SK-N-SH treated with all-trans-retinoic acid at 6 μM for 48 hours (cell line): ENCODE measurements around the gene MYH6.

Source experiments
- ATAC-seq: fragments of 200-7000 bp; cut with Tn5 transposase; 3 replicates; pipeline ENCODE4 v1.9.1; 2020; ENCODE audit warnings: mild to moderate bottlenecking, moderate library complexity
- ARNTL ChIP-seq: fragments of 450-650 bp; formaldehyde crosslinking; IDR thresholded peaks from 2 replicates; pipeline ENCODE4 v1.5.0; 2020; ENCODE audit warnings: low read depth, mild to moderate bottlenecking, moderate library complexity, borderline replicate concordance
- CREB5 ChIP-seq: fragments of 250-450 bp; sonication (Bioruptor Pico); IDR thresholded peaks from 2 replicates; pipeline ENCODE4 v1.5.1; 2020; ENCODE audit warnings: low read depth, mild to moderate bottlenecking, moderate library complexity
- CSDC2 ChIP-seq: fragments of 250-450 bp; sonication (Bioruptor Pico); IDR thresholded peaks from 2 replicates; pipeline ENCODE4 v1.5.0; 2020; ENCODE audit warnings: mild to moderate bottlenecking, moderate library complexity
- CSRNP3 ChIP-seq: fragments of 250-450 bp; sonication (Bioruptor Pico); IDR thresholded peaks from 2 replicates; pipeline ENCODE4 v1.5.1; 2021; ENCODE audit warnings: mild to moderate bottlenecking, moderate library complexity
- ESRRG ChIP-seq: fragments of 250-450 bp; sonication (Bioruptor Pico); IDR thresholded peaks from 2 replicates; pipeline ENCODE4 v1.6.1; 2021; ENCODE audit warnings: mild to moderate bottlenecking
- GLIS3 ChIP-seq: fragments of 250-450 bp; sonication (Bioruptor Pico); IDR thresholded peaks from 2 replicates; pipeline ENCODE4 v1.5.0; 2020; ENCODE audit warnings: mild to moderate bottlenecking, moderate library complexity
- ISL1 ChIP-seq: fragments of 250-450 bp; sonication (Bioruptor Pico); IDR thresholded peaks from 2 replicates; pipeline ENCODE4 v2.1.2; 2022; ENCODE audit warnings: mild to moderate bottlenecking, moderate library complexity
- OSR1 ChIP-seq: fragments of 250-450 bp; sonication (Bioruptor Pico); IDR thresholded peaks from 2 replicates; pipeline ENCODE4 v1.8.0; 2022; ENCODE audit warnings: moderate library complexity, mild to moderate bottlenecking, inconsistent platforms
- PATZ1 ChIP-seq: fragments of 250-450 bp; sonication (Bioruptor Pico); IDR thresholded peaks from 2 replicates; pipeline ENCODE4 v1.8.0; 2020; ENCODE audit warnings: mild to moderate bottlenecking, moderate library complexity, borderline replicate concordance
- POU6F1 ChIP-seq: fragments of 250-450 bp; sonication (Bioruptor Pico); IDR thresholded peaks from 2 replicates; pipeline ENCODE4 v1.8.0; 2021; ENCODE audit warnings: low read depth, mild to moderate bottlenecking, moderate library complexity, borderline replicate concordance
- PPARA ChIP-seq: fragments of 250-450 bp; sonication (Bioruptor Pico); IDR thresholded peaks from 2 replicates; pipeline ENCODE4 v1.5.0; 2020; ENCODE audit warnings: mild to moderate bottlenecking, borderline replicate concordance
- RARB ChIP-seq: fragments of 250-450 bp; sonication (Bioruptor Pico); IDR thresholded peaks from 2 replicates; pipeline ENCODE4 v1.8.0; 2021; ENCODE audit warnings: mild to moderate bottlenecking, moderate library complexity
- SNAI2 ChIP-seq: fragments of 250-450 bp; sonication (Bioruptor Pico); IDR thresholded peaks from 2 replicates; pipeline ENCODE4 v1.5.0; 2020; ENCODE audit warnings: mild to moderate bottlenecking, moderate library complexity
- TCF4 ChIP-seq: fragments of 250-450 bp; sonication (Bioruptor Pico); IDR thresholded peaks from 2 replicates; pipeline ENCODE4 v1.8.0; 2021; ENCODE audit warnings: mild to moderate bottlenecking, moderate library complexity, borderline replicate concordance
- TOX ChIP-seq: fragments of 250-450 bp; sonication (Bioruptor Pico); IDR thresholded peaks from 2 replicates; pipeline ENCODE4 v1.8.0; 2021; ENCODE audit warnings: mild to moderate bottlenecking, moderate library complexity, borderline replicate concordance
- TSHZ2 ChIP-seq: fragments of 250-450 bp; sonication (Bioruptor Pico); IDR thresholded peaks from 2 replicates; pipeline ENCODE4 v1.5.0; 2020; ENCODE audit warnings: mild to moderate bottlenecking, moderate library complexity
- ZC3H10 ChIP-seq: fragments of 250-450 bp; sonication (Bioruptor Pico); IDR thresholded peaks from 2 replicates; pipeline ENCODE4 v1.5.1; 2021; ENCODE audit warnings: mild to moderate bottlenecking, moderate library complexity
- ZFP3 ChIP-seq: fragments of 250-450 bp; sonication (Bioruptor Pico); IDR thresholded peaks from 2 replicates; pipeline ENCODE4 v1.5.0; 2020; ENCODE audit warnings: mild to moderate bottlenecking, moderate library complexity
- ZFP30 ChIP-seq: fragments of 450-650 bp; formaldehyde crosslinking; IDR thresholded peaks from 2 replicates; pipeline ENCODE4 v1.5.0; 2022; ENCODE audit warnings: mild to moderate bottlenecking, moderate library complexity
- ZNF565 ChIP-seq: fragments of 450-650 bp; formaldehyde crosslinking; conservative IDR thresholded peaks from 2 replicates; pipeline ENCODE4 v1.5.0; 2020; ENCODE audit warnings: low read depth, mild to moderate bottlenecking, moderate library complexity
- ZNF70 ChIP-seq: fragments of 450-650 bp; formaldehyde crosslinking; IDR thresholded peaks from 2 replicates; pipeline ENCODE4 v1.5.0; 2020; ENCODE audit warnings: mild to moderate bottlenecking, moderate library complexity
- ZNF8 ChIP-seq: fragments of 450-650 bp; formaldehyde crosslinking; IDR thresholded peaks from 2 replicates; pipeline ENCODE4 v1.5.0; 2020; ENCODE audit warnings: mild to moderate bottlenecking, moderate library complexity

MYH6 gene

GRCh38 chr14:23416801-23417200 is 8.7 kb upstream of the MYH6 start:
- no peak for ATAC-seq

GRCh38 chr14:23415821-23416778 is 8.0 kb upstream of the MYH6 start:
- no peak for ATAC-seq
- TF ChIP-seq ZFP3 (CRISPR knock-in tag) (no peak), SNAI2 (CRISPR knock-in tag) (no peak), CREB5 (CRISPR knock-in tag) (no peak), ESRRG (CRISPR knock-in tag) (no peak), ZNF565 (CRISPR knock-in tag) (no peak), CSRNP3 (CRISPR knock-in tag) (no peak), GLIS3 (CRISPR knock-in tag) (no peak), POU6F1 (CRISPR knock-in tag) (no peak), ARNTL (no peak), PATZ1 (CRISPR knock-in tag) (no peak), ZC3H10 (CRISPR knock-in tag) (no peak)
- TF ChIP-seq, all 23 proteins: peak for 0

More at GRCh38 chr14:23416801-23417200, 8.7 kb upstream of the MYH6 start:
- TF ChIP-seq CREB5 (CRISPR knock-in tag) (no peak), ZNF70 (CRISPR knock-in tag) (no peak), PPARA (no peak), GLIS3 (CRISPR knock-in tag) (no peak), ARNTL (no peak), RARB (no peak), ZC3H10 (CRISPR knock-in tag) (no peak), TOX (CRISPR knock-in tag) (no peak), ISL1 (CRISPR knock-in tag) (no peak), SNAI2 (CRISPR knock-in tag) (no peak), TCF4 (CRISPR knock-in tag) (no peak)
- TF ChIP-seq, all 23 proteins: peak for 0

GRCh38 chr14:23414906-23415820 is 7.1 kb upstream of the MYH6 start:
- no peak for ATAC-seq
- no peak for TF ChIP-seq PPARA
- TF ChIP-seq ARNTL, result no peak
- no peak for TF ChIP-seq CSDC2 (CRISPR knock-in tag)
- no peak for TF ChIP-seq ZFP30
- TF ChIP-seq ESRRG (CRISPR knock-in tag), result no peak
- TF ChIP-seq TSHZ2 (CRISPR knock-in tag), result no peak
- no peak for TF ChIP-seq ZFP3 (CRISPR knock-in tag)
- TF ChIP-seq TCF4 (CRISPR knock-in tag), result no peak
- no peak for TF ChIP-seq OSR1 (CRISPR knock-in tag)
- TF ChIP-seq ZNF8, result no peak
- TF ChIP-seq CSRNP3 (CRISPR knock-in tag), result no peak
